Body of pancreas (tissue), 4 donors: Measurements from ENCODE around the gene NR2F1-AS1.

Source experiments
- CTCF ChIP-seq, 7 experiments: fragments of 450-650 bp in 4 of 7; fragments of 200-600 bp in 3 of 7; sonication (generic) in 3 of 7; IDR thresholded peaks; one replicate each; pipeline ENCODE4 v1.5.1; 2016 to 2019; ENCODE audit warnings: antibody characterized with exemption in 7 of 7
- POLR2A ChIP-seq, 3 donors: fragments of 450-650 bp; IDR thresholded peaks; one replicate each; pipeline ENCODE4 v1.6.1; 2016; ENCODE audit warnings: antibody characterized with exemption in 3 of 3, mild to moderate bottlenecking in 2 of 3

GRCh38 chr5:93421468-93421867 is 159.6 kb downstream of the NR2F1-AS1 start:
- TF ChIP-seq CTCF (IDR thresholded peaks at IDR 0.05) (no peak), POLR2A (IDR thresholded peaks at IDR 0.05) (no peak)
